ENCODE results near the gene LTBP1. TPM values are rescaled to one million over a fixed set of nuclear protein-coding genes. Genes with fewer than 3 reads are reported as not detected.

The LTBP1 gene
- polyA plus RNA-seq, 1 donor (not counting 4 experiments of a cell fraction or from before 2014, with no cell fraction given), result 9.2 TPM

DNA sequence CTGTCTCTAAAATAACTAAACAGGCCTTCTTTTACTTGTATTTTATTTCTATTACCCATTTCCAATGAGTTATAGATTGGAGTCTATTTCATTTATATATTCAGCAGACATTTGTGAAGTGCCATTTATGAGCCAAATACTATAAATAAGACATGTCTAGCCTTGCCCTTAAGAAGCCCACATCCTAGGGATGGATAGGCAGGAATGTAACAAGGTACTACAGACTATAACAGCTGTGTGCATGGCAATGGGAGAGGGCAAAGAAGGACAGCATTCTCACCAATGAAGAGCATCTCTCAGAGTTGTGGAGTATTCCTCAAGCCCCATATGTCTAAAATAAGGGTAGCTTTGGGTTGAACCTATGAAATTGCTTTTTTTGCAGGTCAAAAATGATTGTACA lies 367.8 kb downstream of the LTBP1 start:
- dilution Hi-C loops (cut with MboI; ENCODE audit: extremely low pct_ligation_motif_present, low sequenced_read_pairs), result no loop called here
- TF ChIP-seq CTCF (optimal IDR thresholded peaks at IDR 0.05 in 1 of 3, IDR thresholded peaks at IDR 0.05 in 1 of 3, conservative IDR thresholded peaks at IDR 0.05 in 1 of 3; ENCODE audit: extremely low read depth in 1 of 3, insufficient read depth in 2 of 3, low read length in 3 of 3), result no peak
- TF ChIP-seq EZH2 (IDR thresholded peaks at IDR 0.05; ENCODE audit: low read length), result no peak
- H2AFZ ChIP-seq (ENCODE audit: control insufficient read depth, low read length), result no peak overlapping the region
- H3K4me1 ChIP-seq (ENCODE audit: control insufficient read depth, extremely low read depth, insufficient read depth, low read length), result peaks cover 6% of the 10 kb centered on the region
- no peaks in the 10 kb centered on the region for H3K9me1 ChIP-seq (ENCODE audit: control insufficient read depth, extremely low read depth, insufficient read depth, low read length)
- no peaks in the 10 kb centered on the region for H3K36me3 ChIP-seq (ENCODE audit: control insufficient read depth in 2 of 2, extremely low read depth in 1 of 2, insufficient read depth in 2 of 2, low read length in 2 of 2)
- no peak overlapping the region for H3K27ac ChIP-seq (ENCODE audit: control insufficient read depth, insufficient read depth, low read length)
- H3K4me3 ChIP-seq (ENCODE audit: control insufficient read depth in 2 of 3, extremely low read depth in 1 of 3, insufficient read depth in 2 of 3, low read depth in 1 of 3, low read length in 3 of 3), result no peak overlapping the region
- H4K20me1 ChIP-seq (ENCODE audit: control insufficient read depth, extremely low read depth, insufficient read depth, low read length), result no peaks in the 10 kb centered on the region
- H3K9ac ChIP-seq (ENCODE audit: control insufficient read depth, extremely low read depth, insufficient read depth, low read length), result no peak overlapping the region
- DNase-seq (ENCODE audit: low read depth, low spot score) (no peak), FAIRE-seq (peak; percentile 83)
- no peaks in the 10 kb centered on the region for H3K9me3 ChIP-seq (ENCODE audit: control insufficient read depth, low read depth, low read length)
- no peaks in the 10 kb centered on the region for H3K79me2 ChIP-seq (ENCODE audit: control insufficient read depth, insufficient read depth, low read length)
- H3K27me3 ChIP-seq (ENCODE audit: control insufficient read depth, extremely low read depth, insufficient read depth, low read length), result no peaks in the 10 kb centered on the region
- no peak overlapping the region for H3K4me2 ChIP-seq (ENCODE audit: control insufficient read depth, extremely low read depth, insufficient read depth, low read depth, low read length)

DNA sequence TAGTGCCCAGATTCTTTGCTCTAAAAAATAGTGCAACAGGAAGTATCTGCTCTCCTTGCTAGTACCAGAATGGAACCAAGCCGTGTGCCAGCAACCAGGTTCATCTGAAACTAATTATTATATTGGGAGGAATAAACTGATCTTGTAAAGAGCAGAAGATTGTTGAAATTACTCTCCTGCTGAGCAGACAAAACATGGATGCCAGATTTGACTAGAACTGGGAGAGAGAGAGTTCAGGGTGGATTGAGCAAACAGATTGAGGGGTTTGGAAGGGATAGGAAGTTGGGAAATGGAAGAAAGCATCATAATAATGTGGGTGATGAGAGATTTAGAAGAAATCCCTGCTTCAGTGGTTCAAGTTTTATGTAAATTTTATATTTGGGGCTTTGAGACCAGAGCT lies 369.6 kb downstream of the LTBP1 start:
- Histone ChIP-seq H3K9ac (ENCODE audit: control insufficient read depth, extremely low read depth, insufficient read depth, low read length) (no peak overlapping the region), H3K4me3 (ENCODE audit: control insufficient read depth in 2 of 3, extremely low read depth in 1 of 3, insufficient read depth in 2 of 3, low read depth in 1 of 3, low read length in 3 of 3) (no peak overlapping the region), H3K9me1 (ENCODE audit: control insufficient read depth, extremely low read depth, insufficient read depth, low read length) (no peaks in the 10 kb centered on the region), H3K27me3 (ENCODE audit: control insufficient read depth, extremely low read depth, insufficient read depth, low read length) (no peaks in the 10 kb centered on the region), H3K27ac (ENCODE audit: control insufficient read depth, insufficient read depth, low read length) (no peak overlapping the region), H3K4me1 (ENCODE audit: control insufficient read depth, extremely low read depth, insufficient read depth, low read length) (peaks cover 6% of the 10 kb centered on the region), H3K79me2 (ENCODE audit: control insufficient read depth, insufficient read depth, low read length) (no peaks in the 10 kb centered on the region), H4K20me1 (ENCODE audit: control insufficient read depth, extremely low read depth, insufficient read depth, low read length) (no peaks in the 10 kb centered on the region), H3K9me3 (ENCODE audit: control insufficient read depth, low read depth, low read length) (no peaks in the 10 kb centered on the region), H3K4me2 (ENCODE audit: control insufficient read depth, extremely low read depth, insufficient read depth, low read depth, low read length) (no peak overlapping the region), H3K36me3 (ENCODE audit: control insufficient read depth in 2 of 2, extremely low read depth in 1 of 2, insufficient read depth in 2 of 2, low read length in 2 of 2) (no peaks in the 10 kb centered on the region), H2AFZ (ENCODE audit: control insufficient read depth, low read length) (no peak overlapping the region)
- dilution Hi-C loops (cut with MboI; ENCODE audit: extremely low pct_ligation_motif_present, low sequenced_read_pairs), result no loop called here
- DNase-seq (ENCODE audit: low read depth, low spot score), result no peak
- no peak for TF ChIP-seq CTCF (optimal IDR thresholded peaks at IDR 0.05 in 1 of 3, IDR thresholded peaks at IDR 0.05 in 1 of 3, conservative IDR thresholded peaks at IDR 0.05 in 1 of 3; ENCODE audit: extremely low read depth in 1 of 3, insufficient read depth in 2 of 3, low read length in 3 of 3)
- TF ChIP-seq EZH2 (IDR thresholded peaks at IDR 0.05; ENCODE audit: low read length), result no peak
- no peak for FAIRE-seq

Data from keratinocyte (primary cell).